Germinal center (tissue), 1 donor: ENCODE measurements around the gene YEATS4.

Experiments used
- DNase-seq: peaks from one replicate; pipeline ENCODE4 v3.0.0; 2012; ENCODE audit warnings: mixed read lengths, low spot score

YEATS4 gene

DNA sequence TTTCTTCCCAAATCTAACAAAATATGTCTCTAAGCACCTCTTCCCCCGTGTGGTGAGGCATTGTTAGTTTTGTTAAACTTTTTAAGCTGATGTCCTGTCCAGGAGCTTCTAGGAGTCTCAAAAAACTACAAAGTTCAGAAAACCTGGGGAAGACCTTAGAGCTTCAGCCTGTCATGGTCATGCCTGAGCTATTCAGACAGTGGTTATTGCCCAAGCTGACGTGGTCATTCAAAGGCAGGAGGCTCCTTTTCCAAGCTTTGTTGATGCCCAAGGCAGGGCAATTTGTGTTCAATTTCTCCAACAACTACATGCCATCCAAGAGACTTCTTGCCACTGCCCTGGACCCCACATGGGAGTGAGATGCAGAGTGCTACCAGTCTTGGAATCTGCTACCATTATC is 17.1 kb upstream of the YEATS4 start:
- DNase-seq: no peak

DNA sequence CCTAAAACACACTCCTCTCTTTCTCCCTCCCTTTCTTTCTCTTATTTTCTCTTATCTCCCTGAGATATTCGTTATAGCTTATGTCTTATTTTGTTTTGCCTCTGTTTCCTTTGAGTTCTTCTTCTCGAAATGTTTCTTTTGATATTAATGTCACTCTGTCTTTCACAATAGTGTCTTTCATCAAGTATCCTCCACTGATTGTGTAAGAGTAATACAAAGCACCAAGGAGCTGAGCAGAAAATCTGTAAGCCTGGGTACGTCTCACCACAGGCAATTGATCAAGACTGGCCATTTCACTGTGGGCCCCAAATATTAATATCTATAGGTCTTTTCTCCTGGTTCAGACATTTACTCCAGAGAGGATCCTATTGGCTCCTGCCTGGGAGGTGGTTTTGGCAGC is 16.2 kb upstream of the YEATS4 start:
- DNase-seq: no peak

DNA sequence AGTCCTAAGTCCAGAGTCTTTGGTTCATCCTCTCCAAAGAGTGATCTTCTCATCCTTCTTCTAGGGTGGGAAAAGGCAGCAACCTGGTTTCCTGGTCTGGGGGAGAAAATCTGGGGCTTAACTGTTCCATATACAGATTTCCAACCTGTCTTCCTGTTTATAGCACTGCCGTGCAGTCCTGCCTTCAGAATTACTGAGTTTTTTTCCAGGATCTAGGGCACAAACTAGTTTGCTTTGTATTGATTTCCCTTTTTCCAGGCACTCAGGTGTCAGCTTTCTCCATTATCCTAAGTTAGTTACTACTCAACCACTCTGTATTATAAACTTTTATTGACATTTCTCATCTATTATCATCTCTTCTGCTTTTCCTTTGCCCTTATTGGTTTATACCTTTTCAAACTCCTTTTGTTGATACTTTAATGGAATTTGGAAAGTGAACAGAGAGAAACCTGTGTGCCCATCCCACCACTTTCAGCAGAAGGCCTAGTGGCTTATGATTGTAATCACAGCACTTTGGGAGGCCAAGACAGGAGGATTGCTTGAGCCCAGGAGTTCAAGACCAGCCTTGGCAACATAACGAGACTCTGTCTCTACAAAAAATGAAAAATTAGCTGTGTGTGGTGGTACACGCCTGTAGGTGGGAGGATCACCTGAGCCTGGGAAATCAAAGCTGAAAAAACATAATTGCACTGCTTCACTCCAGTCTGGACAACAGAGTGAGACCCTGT is 15.5 kb upstream of the YEATS4 start:
- no peak for DNase-seq

DNA sequence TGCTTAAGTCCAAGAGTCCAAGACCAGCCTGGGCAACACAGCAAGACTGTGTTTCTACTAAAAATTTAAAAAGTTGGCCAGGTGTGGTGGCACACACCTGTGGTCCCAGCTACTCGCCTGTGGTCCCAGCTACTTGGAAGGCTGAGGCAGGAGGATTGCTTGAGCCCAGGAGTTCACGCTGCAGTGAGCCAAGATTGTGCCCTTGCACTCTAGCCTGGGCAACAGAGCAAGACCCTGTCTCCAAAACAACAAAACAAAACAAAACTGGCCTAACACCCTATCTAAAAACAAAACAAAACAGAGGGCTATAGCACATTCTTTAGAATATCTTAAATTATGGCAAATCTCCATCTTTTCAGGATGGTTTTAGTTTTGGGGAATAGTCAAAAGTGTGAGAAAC is 14.5 kb upstream of the YEATS4 start:
- no peak for DNase-seq

DNA sequence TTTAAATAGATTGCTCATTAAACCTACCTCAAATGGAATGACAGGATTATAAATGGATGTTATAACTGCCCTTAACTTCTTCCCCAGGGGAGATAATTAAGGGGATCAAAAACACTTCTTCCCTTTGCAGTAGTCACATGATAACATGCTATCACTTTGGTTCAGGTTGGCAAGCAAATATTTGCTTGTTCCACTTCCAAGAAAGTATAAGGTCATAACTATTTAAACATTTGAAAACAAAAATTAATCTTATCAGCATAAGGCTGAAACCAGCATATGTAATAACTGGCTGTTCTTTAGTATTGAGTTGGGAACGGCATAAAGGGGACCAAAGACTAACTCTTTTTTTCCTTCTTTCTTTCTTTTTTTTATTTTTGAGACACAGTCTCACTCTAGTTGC is 13.8 kb upstream of the YEATS4 start:
- DNase-seq: no peak

DNA sequence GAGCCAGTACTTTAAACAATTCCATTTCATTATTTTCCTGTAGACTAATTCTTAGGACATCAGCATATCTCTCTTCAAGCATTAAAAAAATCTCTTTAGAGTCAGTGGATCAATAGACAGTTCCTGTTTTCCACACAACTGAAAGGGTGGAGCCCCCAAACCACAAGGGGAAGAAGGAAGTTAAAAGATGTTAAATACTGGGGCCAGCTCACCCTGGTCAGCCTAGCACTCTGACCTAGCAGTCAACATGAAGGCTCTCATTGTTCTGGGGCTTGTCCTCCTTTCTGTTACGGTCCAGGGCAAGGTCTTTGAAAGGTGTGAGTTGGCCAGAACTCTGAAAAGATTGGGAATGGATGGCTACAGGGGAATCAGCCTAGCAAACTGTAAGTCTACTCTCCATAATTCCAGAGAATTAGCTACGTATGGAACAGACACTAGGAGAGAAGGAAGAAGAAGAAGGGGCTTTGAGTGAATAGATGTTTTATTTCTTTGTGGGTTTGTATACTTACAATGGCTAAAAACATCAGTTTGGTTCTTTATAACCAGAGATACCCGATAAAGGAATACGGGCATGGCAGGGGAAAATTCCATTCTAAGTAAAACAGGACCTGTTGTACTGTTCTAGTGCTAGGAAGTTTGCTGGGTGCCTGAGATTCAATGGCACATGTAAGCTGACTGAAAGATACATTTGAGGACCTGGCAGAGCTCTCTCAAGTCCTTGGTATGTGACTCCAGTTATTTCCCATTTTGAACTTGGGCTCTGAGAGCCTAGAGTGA is 11.2 kb upstream of the YEATS4 start, which contains the start of gene LYZ:
Gene LYZ (plus strand): TSS at position 220 of the 777 bp plus-strand sequence. CDS start 28 bp downstream, at position 248.
- no peak for DNase-seq

DNA sequence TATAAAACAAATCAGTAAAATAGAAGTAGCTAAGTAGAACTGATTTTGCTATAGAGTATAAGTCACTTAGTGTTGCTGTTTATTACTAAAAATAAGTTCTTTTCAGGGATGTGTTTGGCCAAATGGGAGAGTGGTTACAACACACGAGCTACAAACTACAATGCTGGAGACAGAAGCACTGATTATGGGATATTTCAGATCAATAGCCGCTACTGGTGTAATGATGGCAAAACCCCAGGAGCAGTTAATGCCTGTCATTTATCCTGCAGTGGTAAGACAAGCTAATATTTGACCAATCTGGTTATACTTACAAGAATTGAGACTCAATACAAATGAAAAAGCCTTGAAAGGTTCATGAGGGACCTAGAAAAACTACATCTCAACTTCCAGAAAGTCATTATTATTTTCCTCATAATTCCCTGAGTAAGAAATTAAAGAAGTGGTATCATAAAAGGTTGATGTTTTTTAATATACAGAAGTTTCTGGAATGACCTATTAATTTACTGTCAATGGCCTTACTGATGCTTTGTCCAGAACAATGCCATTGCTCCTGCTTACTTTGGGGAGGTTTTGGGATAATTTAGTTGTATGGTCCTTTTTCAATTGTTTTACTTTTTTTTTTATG is 9.4 kb upstream of the YEATS4 start:
- DNase-seq: no peak

DNA sequence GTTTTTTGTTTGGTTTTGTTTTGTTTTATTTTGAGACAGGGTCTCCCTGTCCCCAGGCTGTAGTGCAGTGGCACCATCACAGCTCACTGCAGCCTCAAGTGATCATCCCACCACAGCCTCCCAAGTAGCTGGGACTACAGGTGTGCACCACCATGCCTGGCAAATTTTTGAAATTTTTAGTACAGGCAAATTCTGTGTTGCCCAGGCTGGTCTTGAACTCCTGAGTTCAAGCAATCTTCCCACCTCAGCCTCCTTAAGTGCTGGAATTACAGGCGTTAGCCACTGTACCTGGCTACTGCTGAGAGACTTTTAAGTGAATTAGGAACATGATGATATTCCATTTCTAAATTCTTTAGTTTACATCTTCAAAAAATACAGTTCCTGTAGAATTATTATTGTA is 8.8 kb upstream of the YEATS4 start:
- no peak for DNase-seq

DNA sequence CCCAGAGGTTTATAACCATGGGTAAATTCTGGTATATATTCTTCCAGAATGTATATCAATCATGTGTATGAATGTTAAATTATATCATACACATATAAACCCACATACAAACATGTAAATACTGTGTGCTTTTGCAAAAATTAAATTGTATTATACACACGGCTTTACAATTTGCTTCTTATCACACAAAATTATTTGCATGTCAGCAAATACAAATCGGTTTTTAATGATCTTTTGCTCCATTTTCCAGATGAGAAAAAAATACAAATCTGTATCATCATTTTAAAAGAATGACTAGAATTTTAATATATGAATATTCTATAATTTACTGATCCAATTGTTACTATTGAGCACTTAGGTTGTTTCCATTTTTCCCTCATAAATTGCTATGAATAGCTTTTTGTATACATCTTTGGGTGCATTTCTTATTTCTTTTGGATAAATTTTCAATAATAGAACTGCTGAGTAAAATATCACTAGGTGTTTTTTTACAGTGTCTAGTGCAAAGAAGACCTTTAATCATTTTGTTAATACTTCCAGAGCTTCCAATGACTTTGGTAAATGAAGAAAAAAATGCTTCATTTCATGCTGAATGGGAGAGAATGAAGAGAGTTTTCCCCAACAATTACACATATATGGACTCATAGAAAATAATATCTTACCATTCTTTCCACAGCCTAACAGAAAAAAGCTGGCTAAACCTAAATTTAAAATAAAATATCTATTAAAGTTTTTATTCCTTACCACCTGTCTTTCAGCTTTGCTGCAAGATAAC is 7.9 kb upstream of the YEATS4 start:
- DNase-seq: no peak

DNA sequence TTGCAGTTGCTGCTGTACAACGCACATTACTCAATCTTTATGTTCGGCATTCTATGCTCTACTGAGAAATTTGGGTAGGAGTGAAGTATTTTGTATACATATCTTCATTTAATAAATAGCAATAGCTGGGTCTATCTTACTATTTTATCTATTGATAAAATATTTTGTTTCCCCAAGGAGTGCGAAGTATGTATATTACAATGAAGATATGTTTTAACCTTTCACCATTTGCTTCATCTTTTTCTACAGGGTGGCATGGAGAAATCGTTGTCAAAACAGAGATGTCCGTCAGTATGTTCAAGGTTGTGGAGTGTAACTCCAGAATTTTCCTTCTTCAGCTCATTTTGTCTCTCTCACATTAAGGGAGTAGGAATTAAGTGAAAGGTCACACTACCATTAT is 6.6 kb upstream of the YEATS4 start:
- DNase-seq: no peak

DNA sequence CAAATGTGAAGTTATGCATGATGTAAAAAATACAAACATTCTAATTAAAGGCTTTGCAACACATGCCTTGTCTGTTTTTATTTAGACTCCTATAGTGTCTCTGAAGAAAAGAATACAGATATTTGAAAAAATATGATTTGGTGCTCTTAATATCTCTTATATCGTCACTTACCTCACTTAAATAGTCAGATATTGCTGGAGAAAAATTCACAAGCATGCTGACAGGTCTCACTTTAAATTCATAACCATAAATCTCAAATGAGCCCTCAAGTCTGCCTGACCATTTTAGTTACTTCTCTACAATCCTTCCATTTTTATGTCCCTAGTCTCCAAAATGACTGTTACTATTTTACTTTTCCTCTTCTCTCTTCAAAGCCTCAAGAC is 5.4 kb upstream of the YEATS4 start:
- no peak for DNase-seq

DNA sequence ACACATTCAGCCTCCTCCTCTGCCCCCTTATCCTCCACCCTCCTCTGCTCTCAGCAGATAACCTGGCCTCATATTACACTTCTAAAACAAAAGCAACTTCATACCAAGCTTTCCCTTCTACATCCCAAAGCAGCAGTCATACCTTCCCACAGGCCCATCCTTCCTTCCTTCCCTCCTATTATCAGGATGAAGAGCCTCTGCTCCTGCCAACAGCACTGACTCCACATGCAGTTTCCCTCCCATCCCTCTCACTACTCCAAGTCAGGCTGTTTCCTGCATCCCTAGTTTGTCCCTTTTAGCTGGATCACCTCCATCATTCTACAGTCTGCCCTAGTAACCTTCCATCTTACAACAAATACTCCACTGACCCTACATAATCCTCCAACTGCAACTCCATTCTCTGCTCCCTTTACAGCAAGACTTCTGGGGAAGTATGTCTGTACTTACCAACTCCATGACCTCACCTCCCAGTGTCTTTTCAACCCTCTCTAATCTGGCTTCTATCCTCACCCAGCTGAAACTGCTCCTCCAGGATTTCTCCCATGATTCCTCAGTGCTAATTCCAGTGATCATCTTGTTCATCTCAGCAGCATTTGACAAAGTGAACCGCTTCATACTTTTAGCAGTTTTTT is 4.9 kb upstream of the YEATS4 start:
- no peak for DNase-seq

DNA sequence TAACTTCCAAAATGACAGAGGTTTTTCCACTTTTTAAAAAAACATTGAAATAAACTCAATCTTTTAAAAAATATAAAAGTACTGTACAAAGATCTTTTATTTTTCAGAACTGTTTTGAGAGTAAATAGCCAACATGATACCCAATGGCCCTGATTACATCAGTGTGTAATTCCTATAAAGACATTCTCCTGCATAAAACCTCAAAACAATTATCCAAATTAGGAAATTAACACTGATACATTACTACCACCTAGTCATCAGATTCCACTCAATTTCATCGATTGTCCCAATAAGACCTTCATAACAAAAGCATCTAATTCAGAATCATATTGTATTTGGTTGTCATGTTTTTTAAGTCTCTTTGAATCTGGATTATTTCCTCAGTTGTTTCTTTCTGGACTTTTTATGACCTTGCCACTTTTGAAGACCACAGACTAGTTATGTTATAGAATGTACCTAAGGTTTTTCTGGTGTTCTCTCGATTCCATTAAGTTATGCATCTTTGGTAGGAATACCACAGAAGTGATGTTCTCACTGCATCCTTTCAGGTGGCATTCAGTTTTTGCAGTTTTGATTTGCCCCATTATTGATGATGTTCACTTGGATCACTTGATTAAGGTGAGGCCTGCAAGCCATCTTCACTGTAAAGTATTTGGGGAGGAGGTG is 4.0 kb upstream of the YEATS4 start:
- DNase-seq: no peak

DNA sequence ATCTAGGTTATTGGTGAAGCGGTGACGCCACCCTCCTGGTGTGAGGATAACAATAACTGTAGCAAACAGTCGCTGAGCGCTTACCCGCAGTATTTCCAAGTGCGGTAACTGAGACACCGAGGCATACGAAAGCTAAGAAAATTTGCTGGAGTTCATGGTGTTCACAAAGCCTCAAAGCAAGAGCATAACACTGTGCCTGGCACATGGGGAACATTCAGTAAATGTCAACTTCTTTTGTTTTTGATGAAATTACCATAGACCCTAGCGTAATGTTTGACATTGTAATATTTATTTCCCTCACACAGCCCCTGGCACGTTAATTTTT is 767 bp downstream of the YEATS4 start:
- no peak for DNase-seq

DNA sequence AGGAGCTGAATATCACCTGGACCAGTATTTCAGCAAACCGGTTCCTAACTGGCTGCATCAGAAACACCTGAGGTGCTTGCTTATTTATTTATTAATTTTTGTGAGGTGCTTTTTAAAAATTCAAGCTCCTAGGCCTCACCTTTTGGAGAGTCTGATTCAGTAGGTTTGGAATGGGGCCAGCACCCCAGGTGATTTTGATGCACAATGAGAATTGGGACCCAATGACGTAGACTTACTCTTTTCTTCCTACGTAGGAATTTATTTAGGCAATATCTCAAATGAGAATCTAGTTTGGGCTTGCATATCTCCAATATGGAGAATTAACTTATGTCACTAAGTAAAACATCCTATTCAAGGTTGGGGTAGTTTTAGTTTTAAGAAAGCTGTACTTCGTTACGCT is 7.3 kb downstream of the YEATS4 start:
- DNase-seq: no peak

DNA sequence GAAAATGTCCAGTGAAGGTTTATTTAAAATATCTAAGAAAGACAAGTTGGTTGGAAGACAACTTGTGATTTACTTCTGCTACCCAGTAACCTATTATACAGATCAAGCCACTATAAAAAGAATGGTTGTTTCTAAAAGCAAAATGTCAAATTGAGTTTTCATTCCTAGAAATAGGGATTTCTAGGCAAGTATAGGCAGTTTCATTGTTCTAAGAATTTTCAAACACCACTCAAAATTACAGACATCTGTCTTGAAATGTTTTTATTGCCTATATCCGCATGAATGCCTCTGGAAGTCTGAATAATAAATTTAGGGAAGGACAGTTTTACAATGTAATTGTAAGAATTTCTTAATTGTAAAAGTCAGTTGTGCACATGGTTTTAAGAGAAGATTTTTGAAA is 8.6 kb downstream of the YEATS4 start:
- DNase-seq: no peak

DNA sequence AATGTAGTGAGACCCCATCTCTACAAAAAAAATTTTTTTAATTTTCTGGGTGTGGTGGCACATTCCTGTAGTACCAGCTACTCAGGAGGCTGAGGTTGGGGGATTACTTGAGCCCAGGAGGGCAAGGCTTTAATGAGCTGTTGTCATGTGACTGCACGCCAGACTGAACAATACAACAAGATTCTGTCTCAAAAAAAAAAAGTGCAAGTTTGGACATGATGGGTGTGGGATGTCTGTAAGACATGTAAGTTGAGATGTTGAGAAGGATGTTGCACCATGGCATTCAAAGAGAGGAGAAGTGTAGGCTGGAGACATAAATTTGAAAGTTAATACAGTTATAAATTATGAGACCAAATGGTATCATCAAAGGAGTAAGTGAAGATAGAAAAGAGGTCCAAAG is 23.5 kb downstream of the YEATS4 start:
- no peak for DNase-seq

DNA sequence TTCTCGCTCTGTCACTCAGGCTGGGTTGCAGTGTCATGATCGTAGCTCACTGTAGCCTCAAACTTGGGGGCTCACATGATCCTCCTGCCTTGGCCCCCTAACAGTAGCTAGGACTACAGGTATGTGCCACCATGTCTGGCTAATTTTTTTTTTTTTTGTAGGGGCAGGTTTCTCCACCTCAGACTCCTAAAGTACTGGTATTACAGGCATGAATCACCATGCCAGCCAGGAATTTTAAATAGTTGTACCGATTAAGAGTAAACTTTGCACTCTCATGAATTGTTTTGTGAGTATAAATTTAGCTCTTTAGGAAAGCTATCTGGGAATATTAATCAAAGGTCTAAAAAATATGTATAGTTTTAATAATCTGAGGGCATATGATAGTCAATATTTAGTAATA is 25.5 kb downstream of the YEATS4 start:
- DNase-seq: no peak

DNA sequence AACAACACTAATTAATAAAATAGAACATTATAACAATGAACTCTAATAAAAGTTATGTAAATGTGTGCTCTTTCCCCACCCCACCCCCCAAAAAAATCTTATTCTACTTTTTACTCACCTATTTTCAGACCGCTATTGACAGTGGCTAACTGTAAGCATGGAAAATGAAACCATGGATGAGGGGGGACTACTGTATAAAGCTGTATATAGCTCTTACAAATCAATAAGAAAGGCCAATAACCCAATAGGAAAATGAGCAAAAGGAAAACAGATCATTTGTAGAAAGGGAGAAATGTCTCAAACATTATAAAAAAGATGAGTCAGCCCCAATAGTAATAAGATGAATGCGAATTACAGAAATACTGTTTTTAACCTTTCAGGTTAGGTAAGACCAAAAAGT is 27.4 kb downstream of the YEATS4 start:
- no peak for DNase-seq

DNA sequence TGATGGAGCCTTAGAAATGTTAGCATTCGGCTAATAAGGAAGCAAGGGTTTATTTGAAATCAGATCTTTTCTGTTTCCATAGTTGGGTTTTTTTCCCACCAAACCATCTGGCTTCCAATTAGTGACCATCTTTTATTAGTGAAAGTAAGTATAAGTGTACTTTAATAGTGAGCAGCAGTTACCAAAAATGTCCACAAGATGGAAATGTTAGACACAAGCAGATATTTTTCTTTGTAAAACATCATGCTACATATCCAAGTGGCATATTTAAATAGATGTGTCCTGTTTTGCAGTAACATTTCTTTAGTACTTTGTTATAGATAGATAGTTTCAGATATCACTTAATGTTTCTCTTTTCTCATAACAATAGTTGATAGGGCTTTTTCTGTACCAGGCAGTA is 28.8 kb downstream of the YEATS4 start:
- peak; percentile 5 for DNase-seq

DNA sequence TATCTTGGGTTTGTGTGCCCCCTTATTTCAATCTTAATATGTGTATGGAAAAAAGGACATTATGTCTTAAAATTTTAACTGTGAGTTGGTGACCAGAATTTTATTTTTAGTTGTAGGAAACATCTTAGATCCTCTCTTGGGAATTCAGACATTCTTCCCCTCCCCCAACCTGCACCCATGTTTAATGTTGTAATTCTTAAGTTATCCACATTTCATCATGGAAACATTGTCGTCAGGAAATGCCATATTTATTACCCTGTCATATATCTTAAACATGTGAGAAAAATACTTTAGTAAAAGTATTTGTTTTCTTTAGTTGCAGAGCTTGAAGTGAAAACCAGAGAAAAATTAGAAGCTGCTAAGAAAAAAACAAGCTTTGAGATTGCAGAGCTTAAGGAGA is 30.3 kb downstream of the YEATS4 start:
- no peak for DNase-seq
